Lung (tissue), 12 donors: Measurements from ENCODE around the gene LDLR. TPM values are rescaled to one million over a fixed set of nuclear protein-coding genes. Genes with fewer than 3 reads are reported as not detected.

Experiments
- ATAC-seq: fragments of 200-7000 bp; cut with Tn5 transposase; one replicate; pipeline ENCODE4 v1.9.1; 2020; ENCODE audit warnings: moderate number of reproducible peaks; ENCODE audit not compliant: insufficient read depth, low FRiP score
- DNase-seq, 3 donors: peaks; one replicate each; pipeline ENCODE4 v3.0.0-alpha.2; 2013 to 2017
- H3K27ac ChIP-seq, 2 donors: one replicate each; pipeline ENCODE4 v1.5.1; 2013; ENCODE audit warnings: mild to moderate bottlenecking in 2 of 2, moderate library complexity in 2 of 2, control low read depth in 1 of 2, inconsistent platforms in 1 of 2, low read depth in 1 of 2, low read length in 1 of 2
- H3K27me3 ChIP-seq, 3 donors: one replicate each; pipeline ENCODE4 v1.5.1; 2013; ENCODE audit warnings: low read length in 2 of 3; ENCODE audit not compliant: control insufficient read depth in 3 of 3, insufficient read depth in 3 of 3
- H3K36me3 ChIP-seq, 4 donors: one replicate each; pipeline ENCODE4 v1.5.1; 2013; ENCODE audit warnings: low read length in 4 of 4, mild to moderate bottlenecking in 1 of 4, moderate library complexity in 1 of 4; ENCODE audit not compliant: control insufficient read depth in 4 of 4, insufficient read depth in 4 of 4
- H3K4me1 ChIP-seq, 5 donors: one replicate each; pipeline ENCODE4 v1.5.1; 2013; ENCODE audit warnings: low read length in 5 of 5, mild to moderate bottlenecking in 2 of 5, moderate library complexity in 1 of 5; ENCODE audit not compliant: control insufficient read depth in 5 of 5, insufficient read depth in 5 of 5
- H3K4me3 ChIP-seq: one replicate; pipeline ENCODE4 v1.5.1; 2013; ENCODE audit warnings: mild to moderate bottlenecking, control low read depth, moderate library complexity
- H3K9ac ChIP-seq, 2 donors: one replicate each; pipeline ENCODE4 v1.5.1; 2013; ENCODE audit warnings: low read length in 2 of 2, control low read depth in 1 of 2; ENCODE audit not compliant: insufficient read depth in 1 of 2
- H3K9me3 ChIP-seq, 4 donors: one replicate each; pipeline ENCODE4 v1.5.1; 2013; ENCODE audit warnings: low read length in 3 of 4, mild to moderate bottlenecking in 1 of 4, moderate library complexity in 1 of 4; ENCODE audit not compliant: control insufficient read depth in 4 of 4, insufficient read depth in 3 of 4
- WGBS, 2 donors: extraction: QIAGEN DNeasy Blood & Tissue Kit; methylation state at CpG; one replicate each; pipeline ENCODE4 v1.1.7; 2013; 5-methylcytosine and 5-hydroxymethylcytosine counted together
- polyA plus RNA-seq, 2 donors: library from polyadenylated mRNA; stranded (reverse); fragments of 200-250 nt; gene quantifications; one replicate each; pipeline ENCODE4 v1.2.1, GENCODE V29; 2013
- total RNA-seq, 2 donors: library from RNA; depleted of rRNA in 1 of 2; stranded (reverse); fragments of >200 nt in 1 of 2; gene quantifications; one replicate each; pipeline ENCODE4 v1.2.1, GENCODE V29; 2014 to 2021
- TF ChIP-seq, protein P1 (sequence below): IDR thresholded peaks from 2 replicates; pipeline ENCODE4 v1.5.1; 2012; ENCODE audit warnings: mild to moderate bottlenecking; ENCODE audit errors: control extremely low read depth, extremely low read depth
- donor health status: control.
- donor health status: control.
- donor health status: Bipolar disorder and iron deficiency.
- donor health status: healthy.
- donor health status: DM: yes; HTN: yes; CAD: no.

LDLR gene
- total and polyA plus RNA-seq, 4 donors: 52.1 to 271 (median 201) TPM

DNA sequence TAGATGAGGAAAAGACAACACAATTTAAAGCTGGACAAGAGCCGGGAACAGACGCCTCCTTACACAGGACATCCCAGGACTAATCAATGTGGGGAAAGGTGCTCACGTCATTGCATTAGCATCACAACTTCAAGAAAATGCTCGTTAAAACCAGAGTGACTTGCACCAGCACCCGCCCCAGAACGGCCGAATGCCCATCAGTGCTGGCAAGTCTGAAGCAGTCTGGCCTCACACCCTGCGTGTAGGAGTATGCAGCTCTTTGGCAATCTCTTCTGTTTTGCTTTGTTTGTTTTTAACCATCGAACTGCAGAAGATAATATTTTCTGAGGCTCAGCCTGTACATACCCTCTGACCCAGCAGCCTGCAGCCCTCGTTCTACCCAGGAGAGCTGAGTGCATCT, 44.8 kb upstream of the LDLR start:
- peaks cover 0 to 2% (median 0%) of the 10 kb centered on the region in 4 donors for H3K9me3 ChIP-seq
- no peak overlapping the region for H3K9ac ChIP-seq
- ATAC-seq: no peak
- H3K27ac ChIP-seq: no peak overlapping the region
- 93 to 94% methylated on average over 10 of the region's 10 CpGs for WGBS, 2 donors
- no peaks in the 10 kb centered on the region for H3K27me3 ChIP-seq
- peaks cover 0 to 6% (median 0%) of the 10 kb centered on the region in 5 donors for H3K4me1 ChIP-seq
- peaks cover 4 to 29% (median 26%) of the 10 kb centered on the region in 4 donors for H3K36me3 ChIP-seq
- H3K4me3 ChIP-seq: no peak overlapping the region
- no peak for DNase-seq
- TF ChIP-seq, protein P1, sequence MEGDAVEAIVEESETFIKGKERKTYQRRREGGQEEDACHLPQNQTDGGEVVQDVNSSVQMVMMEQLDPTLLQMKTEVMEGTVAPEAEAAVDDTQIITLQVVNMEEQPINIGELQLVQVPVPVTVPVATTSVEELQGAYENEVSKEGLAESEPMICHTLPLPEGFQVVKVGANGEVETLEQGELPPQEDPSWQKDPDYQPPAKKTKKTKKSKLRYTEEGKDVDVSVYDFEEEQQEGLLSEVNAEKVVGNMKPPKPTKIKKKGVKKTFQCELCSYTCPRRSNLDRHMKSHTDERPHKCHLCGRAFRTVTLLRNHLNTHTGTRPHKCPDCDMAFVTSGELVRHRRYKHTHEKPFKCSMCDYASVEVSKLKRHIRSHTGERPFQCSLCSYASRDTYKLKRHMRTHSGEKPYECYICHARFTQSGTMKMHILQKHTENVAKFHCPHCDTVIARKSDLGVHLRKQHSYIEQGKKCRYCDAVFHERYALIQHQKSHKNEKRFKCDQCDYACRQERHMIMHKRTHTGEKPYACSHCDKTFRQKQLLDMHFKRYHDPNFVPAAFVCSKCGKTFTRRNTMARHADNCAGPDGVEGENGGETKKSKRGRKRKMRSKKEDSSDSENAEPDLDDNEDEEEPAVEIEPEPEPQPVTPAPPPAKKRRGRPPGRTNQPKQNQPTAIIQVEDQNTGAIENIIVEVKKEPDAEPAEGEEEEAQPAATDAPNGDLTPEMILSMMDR: no peak

DNA sequence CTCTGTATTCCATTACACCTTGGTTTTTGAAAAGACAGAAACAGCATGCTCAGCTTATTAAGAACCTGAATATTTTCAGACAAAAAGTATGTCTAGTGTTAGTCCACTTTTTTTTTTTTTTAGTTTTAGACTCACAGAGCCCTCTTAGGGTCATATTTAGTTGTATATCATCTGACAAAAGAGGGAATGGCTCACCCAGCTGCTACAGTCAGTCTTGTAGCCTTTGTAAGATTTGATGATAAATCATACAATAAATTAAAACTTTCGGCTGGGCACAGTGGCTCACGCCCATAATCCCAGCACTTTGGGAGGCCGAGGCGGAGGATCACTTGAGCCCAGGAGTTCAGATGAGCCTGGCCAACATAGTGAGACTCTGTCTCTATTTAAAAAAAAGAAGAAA, 43.7 kb upstream of the LDLR start:
- Histone ChIP-seq H3K27me3 (no peaks in the 10 kb centered on the region), H3K27ac (no peak overlapping the region), H3K36me3 (peaks cover 4 to 31% (median 28%) of the 10 kb centered on the region in 4 donors), H3K4me1 (peaks cover 0 to 6% (median 0%) of the 10 kb centered on the region in 5 donors), H3K4me3 (no peak overlapping the region), H3K9me3 (peaks cover 0 to 2% (median 0%) of the 10 kb centered on the region in 4 donors), H3K9ac (no peak overlapping the region)
- DNase-seq: no peak
- TF ChIP-seq, protein P1: no peak
- WGBS, 2 donors: 97 to 100% methylated on average over 4 of the region's 4 CpGs
- ATAC-seq: no peak

GRCh38 chr19:11046605-11047354, 42.5 kb upstream of the LDLR start:
- Histone ChIP-seq H3K4me1 (peaks cover 0 to 3% (median 0%) of the 10 kb centered on the region in 5 donors), H3K9me3 (peaks cover 0 to 2% (median 0%) of the 10 kb centered on the region in 4 donors), H3K27ac (no peak overlapping the region), H3K4me3 (no peak overlapping the region), H3K36me3 (peaks cover 4 to 31% (median 23%) of the 10 kb centered on the region in 4 donors), H3K27me3 (no peaks in the 10 kb centered on the region), H3K9ac (no peak overlapping the region)
- DNase-seq (no peak), ATAC-seq (no peak)
- TF ChIP-seq, protein P1: no peak
- WGBS, 2 donors: 95 to 96% methylated on average over 14 of the region's 14 CpGs

GRCh38 chr19:11047866-11048265, 41.4 kb upstream of the LDLR start:
- Histone ChIP-seq H3K9me3 (peaks cover 0 to 2% (median 0%) of the 10 kb centered on the region in 4 donors), H3K27ac (no peak overlapping the region), H3K9ac (no peak overlapping the region), H3K4me3 (no peak overlapping the region), H3K4me1 (no peaks in the 10 kb centered on the region), H3K27me3 (no peaks in the 10 kb centered on the region), H3K36me3 (peaks cover 4 to 23% (median 21%) of the 10 kb centered on the region in 4 donors)
- DNase-seq (no peak), ATAC-seq (no peak)
- TF ChIP-seq, protein P1: no peak
- 92 to 93% methylated on average over 4 of the region's 4 CpGs for WGBS, 2 donors
